ENCODE data around the gene PHETA1.
"Not testable (repeated sequence)": the region's sequence is repeated elsewhere in the genome, so short reads cannot be mapped to it uniquely, and the experiment has no call there.

The PHETA1 gene

GRCh38 chr12:111408686-111409402 is 39.9 kb upstream of the PHETA1 start:
- Mint-ChIP-seq H3K9me3 (ENCODE audit: low read depth) (no peaks in the 10 kb centered on the region), H3K4me3 (peak overlapping the region; percentile 95), H3K4me1 (ENCODE audit: low read depth) (peaks cover 72% of the 10 kb centered on the region), H3K27ac (peak overlapping the region; percentile 77), H3K36me3 (peaks cover 2% of the 10 kb centered on the region), H3K27me3 (no peaks in the 10 kb centered on the region)

DNA sequence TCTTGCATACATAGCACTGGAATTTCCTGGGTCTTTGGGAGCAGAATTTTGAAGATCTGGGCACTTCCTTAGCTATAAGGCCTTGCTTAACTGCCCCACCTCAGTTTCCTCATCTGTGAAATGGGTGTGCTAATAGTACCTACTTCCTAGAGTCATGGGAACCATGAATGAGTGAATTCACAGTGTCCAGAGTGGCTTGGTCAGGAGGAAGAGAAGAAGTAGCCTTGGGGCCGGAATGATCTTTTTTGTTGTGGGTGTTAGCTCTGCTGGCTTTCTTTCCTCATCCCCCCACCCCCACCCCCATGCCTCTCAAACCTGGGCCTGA is 39.2 kb upstream of the PHETA1 start:
- Mint-ChIP-seq H3K27ac (peak overlapping the region; percentile 77), H3K9me3 (ENCODE audit: low read depth) (no peaks in the 10 kb centered on the region), H3K4me1 (ENCODE audit: low read depth) (peaks cover 72% of the 10 kb centered on the region), H3K36me3 (peaks cover 2% of the 10 kb centered on the region), H3K27me3 (no peaks in the 10 kb centered on the region), H3K4me3 (peak overlapping the region; percentile 95)

- Mint-ChIP-seq H3K4me1 (ENCODE audit: low read depth) (peaks cover 71% of the 10 kb centered on the region), H3K36me3 (peaks cover 2% of the 10 kb centered on the region), H3K27ac (peak overlapping the region; percentile 92), H3K9me3 (ENCODE audit: low read depth) (no peaks in the 10 kb centered on the region), H3K4me3 (peak overlapping the region; percentile 95), H3K27me3 (no peaks in the 10 kb centered on the region)
Observed at GRCh38 chr12:111407377-111408115, 38.7 kb upstream of the PHETA1 start.

GRCh38 chr12:111406474-111407376 is 37.8 kb upstream of the PHETA1 start:
- Mint-ChIP-seq H3K9me3 (ENCODE audit: low read depth) (no peaks in the 10 kb centered on the region), H3K36me3 (peaks cover 2% of the 10 kb centered on the region), H3K4me3 (peak overlapping the region; percentile 95), H3K4me1 (ENCODE audit: low read depth) (peaks cover 63% of the 10 kb centered on the region), H3K27ac (peak overlapping the region; percentile 92), H3K27me3 (no peaks in the 10 kb centered on the region)

DNA sequence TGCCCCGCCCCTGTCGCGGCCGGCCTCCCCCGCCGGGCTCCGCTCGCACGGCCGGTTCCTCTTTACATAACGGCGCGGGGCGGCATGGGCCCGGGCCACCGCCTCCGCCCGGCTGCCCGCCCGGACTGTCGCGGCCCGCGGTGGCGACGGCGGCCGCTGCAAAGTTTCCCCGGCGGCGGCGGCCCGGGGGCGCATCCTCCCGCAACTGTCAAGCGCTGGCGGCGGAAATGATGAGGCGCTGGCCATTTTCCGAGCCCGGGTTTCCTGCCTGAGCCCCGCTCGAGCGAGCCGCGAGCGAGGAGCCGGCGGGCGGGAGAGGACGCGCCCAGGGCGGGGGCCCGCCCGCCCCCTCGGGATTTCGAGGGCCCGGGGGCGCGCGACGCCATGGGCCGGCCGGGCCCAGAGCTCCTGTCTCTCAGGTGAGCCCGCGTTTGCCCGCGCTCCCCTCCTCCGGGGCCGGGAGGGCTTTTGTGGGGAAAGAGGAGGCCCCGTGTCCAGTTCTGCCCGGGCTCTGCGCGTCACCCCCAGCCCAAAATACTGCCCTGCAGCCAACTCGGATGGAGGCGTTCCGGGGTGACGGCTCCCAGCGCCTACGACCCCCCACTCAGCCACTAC is 37.1 kb upstream of the PHETA1 start, which contains the start of gene SH2B3:
TSS of gene SH2B3 (plus strand) at position 65 of the 615 bp plus-strand sequence. CDS start 12,223 bp downstream, outside the sequence.
- H3K9me3 Mint-ChIP-seq (ENCODE audit: low read depth) = no peaks in the 10 kb centered on the region
- H3K4me3 Mint-ChIP-seq = peak within 1 kb of the TSS; percentile 95
- peak within 1 kb of the TSS; percentile 92 for H3K27ac Mint-ChIP-seq
- no peaks in the 10 kb centered on the region for H3K27me3 Mint-ChIP-seq
- peaks cover 2% of the 10 kb centered on the region for H3K36me3 Mint-ChIP-seq
- peaks cover 57% of the 10 kb centered on the region for H3K4me1 Mint-ChIP-seq (ENCODE audit: low read depth)

- H3K4me3 Mint-ChIP-seq = peak overlapping the region; percentile 88
- H3K27me3 Mint-ChIP-seq = no peaks in the 10 kb centered on the region
- H3K9me3 Mint-ChIP-seq (ENCODE audit: low read depth) = no peaks in the 10 kb centered on the region
- peaks cover 2% of the 10 kb centered on the region for H3K36me3 Mint-ChIP-seq
- peak overlapping the region; percentile 86 for H3K27ac Mint-ChIP-seq
- peaks cover 57% of the 10 kb centered on the region for H3K4me1 Mint-ChIP-seq (ENCODE audit: low read depth)
Observed at GRCh38 chr12:111405149-111405858, 36.4 kb upstream of the PHETA1 start.

GRCh38 chr12:111404362-111405148 is 35.7 kb upstream of the PHETA1 start:
- peaks cover 2% of the 10 kb centered on the region for H3K36me3 Mint-ChIP-seq
- H3K4me1 Mint-ChIP-seq (ENCODE audit: low read depth) = peaks cover 59% of the 10 kb centered on the region
- H3K27me3 Mint-ChIP-seq = no peaks in the 10 kb centered on the region
- H3K27ac Mint-ChIP-seq = peak overlapping the region; percentile 86
- H3K9me3 Mint-ChIP-seq (ENCODE audit: low read depth) = no peaks in the 10 kb centered on the region
- H3K4me3 Mint-ChIP-seq = peak overlapping the region; percentile 88

DNA sequence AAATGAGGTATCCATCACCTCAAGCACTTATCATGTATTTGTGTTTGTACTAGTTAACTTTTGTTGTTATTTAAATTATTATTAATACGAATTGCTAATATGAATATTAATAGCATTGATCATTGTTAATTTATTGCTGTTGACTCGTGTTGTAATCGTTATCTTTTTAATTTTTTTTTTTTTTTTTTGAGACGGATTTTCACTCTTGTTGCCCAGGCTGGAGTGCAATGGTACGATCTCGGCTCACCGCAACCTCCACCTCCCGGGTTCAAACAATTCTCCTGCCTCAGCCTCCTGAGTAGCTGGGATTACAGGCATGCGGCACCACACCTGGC is 33.6 kb upstream of the PHETA1 start:
- not testable (repeated sequence) for H3K4me3 Mint-ChIP-seq; H3K27ac Mint-ChIP-seq; H3K36me3 Mint-ChIP-seq; H3K9me3 Mint-ChIP-seq (ENCODE audit: low read depth); H3K27me3 Mint-ChIP-seq
- peaks cover 53% of the 10 kb centered on the region for H3K4me1 Mint-ChIP-seq (ENCODE audit: low read depth)

DNA sequence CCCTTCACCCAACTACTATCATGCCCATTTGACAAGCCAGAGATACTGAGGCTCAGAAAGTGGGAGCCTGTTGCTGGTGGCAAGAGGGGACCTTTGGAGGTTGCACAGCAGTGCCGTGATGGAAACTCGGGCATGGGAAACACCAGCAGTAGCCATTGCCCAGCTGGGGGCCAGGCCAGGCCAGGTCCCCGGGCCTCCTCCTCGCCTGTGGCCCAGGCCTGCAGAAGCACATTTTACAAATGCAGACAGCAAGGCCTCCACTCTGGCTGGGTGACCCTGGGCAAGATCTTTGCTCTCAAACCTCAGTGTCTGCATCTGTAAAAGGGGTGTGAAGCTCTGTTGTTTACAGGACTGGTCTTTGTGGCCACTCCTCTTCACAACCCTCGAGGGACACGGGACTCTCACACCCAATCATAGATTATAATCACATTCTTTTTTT is 32.3 kb upstream of the PHETA1 start:
- no peak overlapping the region for H3K27ac Mint-ChIP-seq
- peaks cover 55% of the 10 kb centered on the region for H3K4me1 Mint-ChIP-seq (ENCODE audit: low read depth)

GRCh38 chr12:111399741-111400404 is 31.0 kb upstream of the PHETA1 start:
- not testable (repeated sequence) for H3K27me3 Mint-ChIP-seq; H3K9me3 Mint-ChIP-seq (ENCODE audit: low read depth); H3K36me3 Mint-ChIP-seq
- peak overlapping the region; percentile 85 for H3K27ac Mint-ChIP-seq
- peak overlapping the region; percentile 62 for H3K4me3 Mint-ChIP-seq
- peaks cover 55% of the 10 kb centered on the region for H3K4me1 Mint-ChIP-seq (ENCODE audit: low read depth)

More for the DNA sequence above, 32.3 kb upstream of the PHETA1 start:
- no peak overlapping the region for H3K4me3 Mint-ChIP-seq
- H3K27me3 Mint-ChIP-seq = no peaks in the 10 kb centered on the region
- H3K36me3 Mint-ChIP-seq = no peaks in the 10 kb centered on the region
- H3K9me3 Mint-ChIP-seq (ENCODE audit: low read depth) = no peaks in the 10 kb centered on the region

- Mint-ChIP-seq H3K9me3 (ENCODE audit: low read depth) (no peaks in the 10 kb centered on the region), H3K4me1 (ENCODE audit: low read depth) (peaks cover 41% of the 10 kb centered on the region), H3K36me3 (no peaks in the 10 kb centered on the region), H3K27ac (peak overlapping the region; percentile 35), H3K27me3 (no peaks in the 10 kb centered on the region), H3K4me3 (no peak overlapping the region)
Observed at GRCh38 chr12:111398530-111398929, 29.6 kb upstream of the PHETA1 start.

DNA sequence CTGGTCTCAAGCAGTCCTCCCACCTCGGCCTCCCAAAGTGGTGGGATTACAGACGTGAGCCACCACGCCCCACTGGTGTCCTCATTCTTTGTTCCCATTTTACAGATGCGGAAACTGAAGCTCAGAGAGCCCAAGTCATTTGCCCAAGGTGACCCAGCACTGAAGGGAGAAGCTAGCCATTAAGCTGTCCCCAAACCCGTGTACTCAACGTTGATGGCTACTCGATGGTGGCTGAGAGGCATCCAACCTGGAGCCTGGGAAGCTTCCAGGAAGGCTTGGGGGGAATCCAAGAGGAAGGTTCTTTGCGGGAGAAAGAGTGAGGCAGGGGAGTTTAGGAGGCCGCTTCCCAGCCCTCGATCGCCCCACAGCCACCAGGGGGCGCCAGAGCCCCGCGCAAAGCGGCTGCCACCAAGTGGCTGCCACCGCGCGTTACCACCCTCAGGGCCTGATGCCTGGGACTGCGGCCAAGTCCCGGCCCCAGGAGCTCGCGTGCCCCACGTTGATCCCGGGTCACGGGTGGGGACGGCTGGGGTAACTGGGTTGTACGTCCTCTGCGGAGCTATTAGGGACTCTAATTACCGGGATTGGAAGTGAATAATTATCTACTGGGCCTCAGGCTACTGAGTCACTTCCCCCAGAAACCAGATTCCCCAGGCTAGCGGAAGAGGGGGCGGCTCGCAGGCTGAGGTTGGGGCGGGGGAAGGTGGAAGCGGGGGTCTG is 28.0 kb upstream of the PHETA1 start:
- Mint-ChIP-seq H3K36me3 (no peaks in the 10 kb centered on the region), H3K4me3 (peak overlapping the region; percentile 84), H3K27ac (peak overlapping the region; percentile 75), H3K4me1 (ENCODE audit: low read depth) (peaks cover 32% of the 10 kb centered on the region), H3K27me3 (no peaks in the 10 kb centered on the region), H3K9me3 (ENCODE audit: low read depth) (no peaks in the 10 kb centered on the region)

- H3K27ac Mint-ChIP-seq; H3K36me3 Mint-ChIP-seq; H3K9me3 Mint-ChIP-seq (ENCODE audit: low read depth); H3K4me3 Mint-ChIP-seq; H3K27me3 Mint-ChIP-seq: not testable (repeated sequence)
- peaks cover 32% of the 10 kb centered on the region for H3K4me1 Mint-ChIP-seq (ENCODE audit: low read depth)
Observed at GRCh38 chr12:111396271-111396670, 27.4 kb upstream of the PHETA1 start.
